H1 (cell line): ENCODE measurements around the gene DLEC1. TPM values are rescaled to one million over a fixed set of nuclear protein-coding genes. Genes with fewer than 3 reads are reported as not detected.

Source experiments
- ATF3 ChIP-seq: IDR thresholded peaks from 2 replicates; pipeline ENCODE4 v1.6.1; 2011; ENCODE audit warnings: low read depth, mild to moderate bottlenecking, low read length; ENCODE audit not compliant: insufficient read depth
- BCL11A ChIP-seq, 2 experiments: IDR thresholded peaks; one replicate each; pipeline ENCODE4 v1.6.1; 2011; ENCODE audit warnings: low read depth in 2 of 2, low read length in 2 of 2, mild to moderate bottlenecking in 2 of 2
- CTCF ChIP-seq, 3 experiments: IDR thresholded peaks; 1 replicate in 2 of 3; 2 replicates in 1 of 3; pipeline versions ENCODE4 v1.5.1 to v1.6.1; 2011; ENCODE audit warnings: low read length in 3 of 3, mild to moderate bottlenecking in 3 of 3, inconsistent platforms in 2 of 3, low read depth in 1 of 3, moderate library complexity in 1 of 3; ENCODE audit not compliant: insufficient read depth in 1 of 3; ENCODE audit errors: control extremely low read depth in 1 of 3
- FOSL1 ChIP-seq: IDR thresholded peaks from 2 replicates; pipeline ENCODE4 v1.6.1; 2011; ENCODE audit warnings: mild to moderate bottlenecking, low read depth, low read length, moderate library complexity; ENCODE audit not compliant: insufficient read depth
- KDM5A ChIP-seq: fragments of 200-600 bp; IDR thresholded peaks from 2 replicates; pipeline ENCODE4 v1.7.1; 2012; ENCODE audit warnings: mild to moderate bottlenecking, low read length, inconsistent platforms, mixed read lengths
- RAD21 ChIP-seq, 2 experiments: IDR thresholded peaks in 1 of 2; conservative IDR thresholded peaks in 1 of 2; 2 replicates each; pipeline ENCODE4 v1.6.1; 2011; ENCODE audit warnings: low read depth in 2 of 2, low read length in 2 of 2, improper control_type of control experiment in 1 of 2, inconsistent platforms in 1 of 2, mild to moderate bottlenecking in 1 of 2, moderate library complexity in 1 of 2
- polyA plus RNA-seq, 7 experiments: library from polyadenylated mRNA; depleted of rRNA in 3 of 7; stranded (reverse) in 5 of 7; unstranded in 2 of 7; fragments of >200 nt in 5 of 7; fragments of 200-250 nt in 2 of 7; gene quantifications; 1 replicate in 5 of 7; 2 replicates in 1 of 7; 4 replicates in 1 of 7; pipeline versions ENCODE4 v1.2.1 to v1.2.3, GENCODE V29; 2011 to 2013; ENCODE audit warnings: missing spikeins in 2 of 7, mixed read lengths in 2 of 7
- total RNA-seq: library from RNA; stranded (reverse); fragmentation: NEBNext Ultra II Directional; extraction: Animal tissue kit (Norgen Biotek cat#: 25700); gene quantifications from 2 replicates; pipeline ENCODE4 v1.2.1, GENCODE V29; 2021

Gene DLEC1
- total and polyA plus RNA-seq, 2 of the 8 experiments (the other 6 are each of a cell fraction or from before 2014, with no cell fraction given): 0.26 to 0.76 TPM

- TF ChIP-seq ATF3 (no peak), RAD21 (IDR thresholded peaks at IDR 0.05 in 1 of 2, conservative IDR thresholded peaks at IDR 0.05 in 1 of 2; ENCODE audit: low read depth in 2 of 2, low read length in 2 of 2) (no peak), FOSL1 (no peak), CTCF (IDR thresholded peaks at IDR 0.05; ENCODE audit: control extremely low read depth in 1 of 3, insufficient read depth in 1 of 3, low read depth in 1 of 3, low read length in 3 of 3) (no peak), KDM5A (no peak), BCL11A (IDR thresholded peaks at IDR 0.05; ENCODE audit: low read depth in 2 of 2, low read length in 2 of 2) (no peak)
Observed at GRCh38 chr3:38118421-38119247, 79.6 kb downstream of the DLEC1 start (continued).
